HG02678 (cell line): ENCODE results near the gene ATAD3C.
"Not testable (repeated sequence)": the region's sequence is repeated elsewhere in the genome, so short reads cannot be mapped to it uniquely, and the experiment has no call there.

ENCODE experiments used
- ATAC-seq: cut with Tn5 transposase; IDR thresholded peaks from one replicate; pipeline ENCODE4 v1.9.1; 2021; ENCODE audit warnings: mild to moderate bottlenecking, moderate library complexity; ENCODE audit not compliant: unreplicated experiment

The ATAD3C gene

DNA sequence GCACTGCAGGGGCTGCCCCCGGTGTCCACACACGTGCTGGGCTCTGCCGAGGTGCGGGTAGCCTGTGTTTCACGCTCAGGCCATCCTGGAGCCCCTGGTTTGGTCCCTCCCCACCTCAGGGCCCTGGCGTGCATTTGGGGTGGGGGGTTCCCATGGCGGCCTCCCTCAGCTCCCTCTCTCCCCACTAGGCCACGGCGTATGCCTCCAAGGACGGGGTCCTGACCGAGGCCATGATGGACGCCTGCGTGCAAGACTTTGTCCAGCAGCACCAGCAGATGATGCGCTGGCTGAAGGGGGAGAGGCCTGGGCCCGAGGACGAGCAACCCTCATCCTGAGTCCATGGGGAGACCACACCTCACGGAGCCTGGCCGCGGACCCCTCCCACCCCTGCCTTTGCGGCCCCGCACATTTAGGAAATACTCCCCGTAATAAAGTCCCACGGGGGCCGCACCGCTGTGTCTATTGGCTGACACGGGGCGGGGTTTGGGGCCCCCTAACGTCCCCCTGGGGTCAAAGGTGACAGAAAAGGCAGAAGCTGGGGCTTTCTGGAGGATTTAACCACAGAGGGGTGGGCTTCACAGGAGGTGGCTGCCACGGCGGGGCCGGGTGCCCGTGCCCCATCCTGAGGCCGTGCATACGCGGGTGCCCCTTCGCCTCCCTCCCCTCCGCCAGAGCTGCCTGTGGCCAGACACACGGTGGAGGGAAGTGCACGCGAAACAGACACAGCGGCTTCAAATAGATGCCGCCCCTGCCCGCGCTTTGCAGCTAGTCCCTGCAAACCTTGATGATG is 18.9 kb downstream of the ATAD3C start:
- not testable (repeated sequence) for ATAC-seq

DNA sequence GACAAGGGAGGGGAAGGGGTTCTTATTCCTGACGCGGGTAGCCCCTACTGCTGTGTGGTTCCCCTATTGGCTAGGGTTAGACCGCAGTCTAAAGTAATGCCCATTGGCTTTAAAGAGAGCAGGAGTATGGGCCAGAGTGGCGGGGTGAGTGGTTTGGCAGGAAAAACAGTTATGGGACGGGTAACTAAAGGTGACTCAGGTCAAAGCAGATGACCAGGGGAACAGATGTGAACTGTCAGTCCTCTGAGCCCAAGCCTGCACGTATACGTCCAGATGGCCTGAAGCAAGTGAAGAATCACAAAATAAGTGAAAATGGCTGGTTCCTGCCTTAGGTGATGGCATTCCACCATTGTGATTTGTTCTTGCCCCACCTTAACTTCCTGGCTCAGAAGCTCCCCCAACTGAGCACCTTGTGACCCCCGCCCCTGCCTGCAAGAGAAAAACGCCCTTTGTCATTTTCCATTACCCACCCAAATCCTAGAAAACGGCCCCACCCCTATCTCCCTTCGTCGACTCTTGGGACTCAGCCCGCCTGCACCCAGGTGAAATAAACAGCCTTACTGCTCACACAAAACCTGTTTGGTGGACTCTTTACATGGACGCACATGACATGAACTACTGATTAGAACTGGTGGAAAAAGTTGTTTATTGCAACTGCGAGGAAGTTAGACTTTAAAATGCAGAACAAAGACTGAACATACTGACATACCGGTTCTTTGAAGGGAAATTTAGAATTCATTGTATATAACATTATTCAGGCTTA is 21.3 kb downstream of the ATAD3C start:
- ATAC-seq: no peak

GRCh38 chr1:1471389-1472052 is 22.0 kb downstream of the ATAD3C start, which contains the start of gene ATAD3B:
ATAD3B (plus strand) TSS chr1:1471765; CDS start chr1:1471885, 120 bp downstream.
- ATAC-seq: peak; percentile 91

DNA sequence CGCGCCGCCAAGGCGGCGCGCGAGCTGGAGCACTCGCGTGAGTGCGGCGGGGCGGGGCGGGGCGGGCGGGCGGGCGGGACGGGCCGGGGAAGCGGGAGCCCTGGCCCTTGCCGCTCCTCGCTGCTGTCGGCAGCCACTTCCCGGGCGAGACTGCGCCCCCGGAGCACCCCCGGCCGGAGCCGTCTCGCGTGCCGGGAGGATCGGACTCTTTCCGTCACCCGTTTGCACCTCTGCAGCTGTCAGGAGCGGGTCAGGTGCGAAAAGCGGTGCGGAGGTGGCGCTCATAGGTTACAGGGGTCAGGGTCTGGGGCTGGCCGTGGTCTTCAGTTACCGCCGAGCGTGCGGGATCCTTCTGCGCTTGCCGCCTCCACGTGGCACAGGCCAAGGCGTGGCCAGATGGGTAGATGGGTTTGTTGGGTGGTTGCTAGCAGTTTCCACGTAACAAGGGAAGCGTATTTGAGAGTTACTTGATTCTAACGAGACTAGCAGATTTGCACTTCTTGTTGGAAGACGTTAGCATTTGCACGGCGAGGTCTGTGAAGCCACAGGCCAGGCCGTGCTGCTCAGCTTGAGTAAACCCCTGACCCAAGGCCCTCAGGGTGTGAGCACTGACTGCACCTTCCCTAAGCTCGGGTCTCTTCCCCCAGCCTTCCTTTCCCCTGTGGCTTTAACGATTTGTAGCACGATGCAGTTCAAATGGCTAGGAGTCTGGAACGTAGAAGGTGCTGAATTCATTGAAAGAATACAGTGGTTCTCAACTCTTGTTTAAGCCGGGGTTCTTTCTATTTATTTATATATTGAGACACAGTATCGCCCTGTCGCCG is 22.8 kb downstream of the ATAD3C start:
- not testable (repeated sequence) for ATAC-seq

DNA sequence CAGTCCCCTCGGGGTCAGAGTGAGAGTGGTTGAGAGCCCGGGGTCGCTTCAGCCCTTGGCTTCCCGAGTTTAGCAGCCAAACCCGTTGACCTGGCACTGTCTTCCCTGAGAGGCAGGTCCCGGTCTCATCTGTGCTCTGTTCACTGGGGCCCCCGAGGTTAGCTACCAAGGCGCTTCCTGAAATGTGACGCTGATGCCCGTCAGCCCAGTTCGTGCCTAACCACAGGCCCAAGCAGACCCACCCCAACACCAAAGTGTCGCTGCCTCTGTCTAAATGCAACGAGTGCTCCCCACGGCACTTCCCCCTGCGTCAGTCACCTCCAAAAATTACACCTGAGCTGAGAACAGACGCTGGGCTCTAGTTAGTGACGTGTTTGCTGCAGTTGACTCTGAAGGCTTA is 26.5 kb downstream of the ATAD3C start:
- not testable (repeated sequence) for ATAC-seq

GRCh38 chr1:1477206-1477605 is 27.7 kb downstream of the ATAD3C start:
- ATAC-seq: no peak

DNA sequence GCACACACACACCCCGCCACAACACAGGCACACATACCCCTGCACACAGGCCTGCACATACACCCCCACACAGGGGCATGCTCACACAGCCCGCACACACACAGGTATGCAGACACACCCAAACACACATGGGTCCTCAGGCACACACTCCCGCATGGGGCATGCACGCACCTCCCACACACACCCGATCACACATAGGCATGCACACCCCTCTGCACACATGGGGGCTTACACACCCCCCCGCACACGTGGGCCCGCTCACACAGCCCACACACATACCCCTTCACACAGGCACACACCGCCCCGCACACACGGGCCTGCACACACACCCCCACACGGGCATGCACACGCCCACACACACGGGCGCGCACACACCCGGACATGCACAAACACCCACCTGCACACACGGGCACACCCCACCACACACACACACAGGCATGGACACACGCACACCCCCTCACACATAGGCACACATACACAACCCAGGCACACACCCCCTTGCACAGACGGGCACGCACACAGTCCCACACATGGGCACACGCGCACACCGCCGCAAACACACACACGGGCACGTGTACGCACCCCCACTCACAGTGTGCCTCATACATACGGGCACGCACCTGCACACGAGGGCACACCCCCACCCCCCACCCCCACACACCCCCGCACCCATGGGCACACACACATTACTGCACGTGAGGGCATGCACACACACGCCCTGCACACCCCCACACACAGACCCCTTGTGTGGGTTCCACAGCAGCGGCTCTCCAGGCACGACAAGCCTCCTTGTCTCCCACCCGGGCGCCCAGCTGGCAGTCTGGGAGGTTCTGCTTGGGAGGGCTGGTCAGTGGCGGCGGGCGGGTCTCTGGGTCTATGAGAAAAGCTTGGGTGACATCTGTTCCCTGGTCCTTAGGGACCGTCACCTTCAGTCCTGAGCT is 30.3 kb downstream of the ATAD3C start:
- ATAC-seq: no peak

DNA sequence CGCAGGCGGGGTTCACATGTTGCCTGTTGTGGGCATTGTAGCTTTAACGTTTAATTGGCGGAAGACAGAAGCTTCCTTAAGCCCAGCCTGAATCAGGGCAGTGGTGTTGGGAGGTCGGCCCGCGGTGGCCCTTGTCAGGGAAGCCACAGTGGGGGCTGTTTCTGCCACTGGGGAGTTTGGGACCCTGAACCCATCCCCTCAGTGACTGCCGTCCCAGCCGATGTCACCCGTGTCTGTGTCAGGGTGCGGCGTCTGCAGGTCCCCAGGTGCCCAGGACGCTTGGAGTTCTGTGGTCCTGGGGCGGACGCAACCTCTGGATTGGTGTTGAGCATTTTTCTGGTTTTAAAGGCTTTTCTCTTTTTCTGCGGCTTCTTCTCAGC is 31.0 kb downstream of the ATAD3C start:
- ATAC-seq: not testable (repeated sequence)

DNA sequence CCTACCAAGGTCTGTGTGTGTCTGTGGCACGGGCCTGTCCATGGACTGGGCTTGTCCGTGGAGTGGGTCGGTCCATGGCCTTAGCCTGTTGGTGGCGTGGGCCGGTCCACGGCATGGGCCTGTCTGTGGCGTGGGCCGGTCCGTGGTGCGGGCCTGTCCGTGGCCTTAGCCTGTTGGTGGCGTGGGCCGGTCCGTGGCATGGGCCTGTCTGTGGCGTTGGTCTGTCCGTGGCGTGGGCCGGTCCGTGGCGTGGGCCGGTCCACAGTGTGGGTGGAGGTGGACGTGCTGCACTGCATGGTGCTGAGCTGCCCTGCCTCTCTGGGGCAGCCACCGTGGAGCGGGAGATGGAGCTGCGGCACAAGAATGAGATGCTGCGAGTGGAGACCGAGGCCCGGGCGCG is 32.3 kb downstream of the ATAD3C start:
- ATAC-seq: not testable (repeated sequence)

DNA sequence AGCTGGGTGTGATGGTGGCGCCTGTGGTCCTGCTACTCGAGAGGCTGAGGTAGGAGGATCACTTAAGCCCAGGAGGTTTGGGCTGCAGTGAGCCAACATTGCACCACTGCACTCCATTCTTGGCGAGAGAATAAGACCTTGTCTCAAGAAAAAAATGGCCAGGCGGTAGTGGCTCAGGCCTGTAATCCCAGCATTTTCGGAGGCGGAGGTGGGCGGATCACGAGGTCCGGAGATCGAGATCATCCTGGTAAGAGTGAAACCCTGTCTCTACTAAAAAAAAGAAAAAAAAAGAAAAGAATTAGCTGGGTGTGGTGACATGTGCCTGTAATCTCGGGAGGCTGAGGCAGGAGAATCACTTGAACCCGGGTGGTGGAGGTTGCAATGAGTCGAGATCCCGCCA is 33.4 kb downstream of the ATAD3C start:
- no peak for ATAC-seq

GRCh38 chr1:1483714-1484113 is 34.2 kb downstream of the ATAD3C start:
- no peak for ATAC-seq

DNA sequence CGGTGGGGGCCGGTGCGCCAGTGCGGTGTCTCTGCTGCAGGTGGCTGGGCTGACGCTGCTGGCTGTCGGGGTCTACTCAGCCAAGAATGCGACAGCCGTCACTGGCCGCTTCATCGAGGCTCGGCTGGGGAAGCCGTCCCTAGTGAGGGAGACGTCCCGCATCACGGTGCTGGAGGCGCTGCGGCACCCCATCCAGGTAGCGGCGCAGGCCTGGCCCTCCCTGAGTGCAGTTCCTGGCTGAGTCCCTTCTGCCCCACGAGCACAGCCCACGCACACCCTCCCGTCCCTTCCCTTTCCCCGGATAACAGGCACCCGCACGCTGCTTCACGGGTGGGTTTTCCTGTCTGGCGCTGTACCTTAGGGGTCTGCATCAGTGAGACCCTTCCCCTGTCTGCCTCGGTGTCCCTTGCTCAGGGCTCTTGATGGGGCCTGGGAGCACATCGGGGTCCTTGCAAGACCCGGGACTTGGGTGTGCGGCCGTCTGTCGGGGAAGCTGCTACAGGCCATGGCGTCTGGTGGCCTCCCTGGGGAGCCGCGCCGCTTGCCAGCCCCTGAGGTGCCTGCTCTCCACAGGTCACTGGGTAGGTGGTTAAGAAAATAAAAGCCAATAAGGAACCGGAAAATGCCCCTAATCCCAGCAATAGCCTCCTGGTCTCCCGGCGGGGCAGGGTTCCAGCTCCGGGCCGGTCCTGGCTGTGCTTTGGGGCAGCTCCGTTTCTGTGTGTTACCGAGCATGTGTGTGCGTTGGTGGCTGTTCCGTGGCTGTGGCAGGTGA is 35.7 kb downstream of the ATAD3C start:
- ATAC-seq: not testable (repeated sequence)

GRCh38 chr1:1485755-1486317 is 36.3 kb downstream of the ATAD3C start:
- not testable (repeated sequence) for ATAC-seq

- no peak for ATAC-seq
Observed at GRCh38 chr1:1487701-1488100, 38.2 kb downstream of the ATAD3C start.

DNA sequence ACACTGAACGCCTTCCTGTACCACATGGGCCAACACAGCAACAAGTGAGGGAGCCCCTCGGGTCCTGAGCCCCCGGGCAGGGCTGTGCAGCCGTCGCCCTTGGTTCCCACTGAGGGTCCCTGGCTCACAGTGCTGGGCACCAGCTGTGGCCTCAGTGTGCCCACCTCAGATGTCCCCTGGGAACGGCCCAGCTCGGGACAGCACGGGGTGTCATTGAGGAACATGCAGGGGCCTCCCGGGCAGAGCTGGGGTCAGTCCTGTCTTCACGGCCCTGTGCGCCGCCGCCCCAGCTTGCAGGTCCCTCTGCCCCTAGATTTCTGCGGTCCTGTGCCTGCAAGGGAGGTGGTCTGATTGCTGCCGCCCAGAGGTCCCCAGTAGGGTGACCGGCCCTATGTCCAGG is 39.7 kb downstream of the ATAD3C start:
- ATAC-seq: no peak

DNA sequence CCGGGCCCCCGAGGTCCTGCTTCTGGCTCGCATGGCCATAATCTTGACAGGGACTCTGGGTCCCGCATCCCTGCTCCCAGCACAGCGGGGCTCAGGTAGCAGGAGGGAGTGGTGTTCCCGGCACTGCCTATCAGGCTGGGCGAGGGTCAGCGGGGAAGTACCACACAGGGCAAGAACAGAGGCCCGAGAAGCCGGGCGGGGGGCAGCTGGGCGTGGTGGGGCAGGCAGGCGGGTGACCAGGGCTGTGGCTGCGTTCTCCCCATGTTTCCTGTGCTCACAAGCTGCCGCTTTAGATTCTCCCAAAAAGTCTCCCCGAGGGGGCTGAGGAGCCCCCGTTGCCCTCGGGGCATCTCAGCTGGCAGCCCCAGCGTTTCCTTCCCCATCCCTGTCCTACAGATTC is 40.4 kb downstream of the ATAD3C start:
- ATAC-seq: no peak

DNA sequence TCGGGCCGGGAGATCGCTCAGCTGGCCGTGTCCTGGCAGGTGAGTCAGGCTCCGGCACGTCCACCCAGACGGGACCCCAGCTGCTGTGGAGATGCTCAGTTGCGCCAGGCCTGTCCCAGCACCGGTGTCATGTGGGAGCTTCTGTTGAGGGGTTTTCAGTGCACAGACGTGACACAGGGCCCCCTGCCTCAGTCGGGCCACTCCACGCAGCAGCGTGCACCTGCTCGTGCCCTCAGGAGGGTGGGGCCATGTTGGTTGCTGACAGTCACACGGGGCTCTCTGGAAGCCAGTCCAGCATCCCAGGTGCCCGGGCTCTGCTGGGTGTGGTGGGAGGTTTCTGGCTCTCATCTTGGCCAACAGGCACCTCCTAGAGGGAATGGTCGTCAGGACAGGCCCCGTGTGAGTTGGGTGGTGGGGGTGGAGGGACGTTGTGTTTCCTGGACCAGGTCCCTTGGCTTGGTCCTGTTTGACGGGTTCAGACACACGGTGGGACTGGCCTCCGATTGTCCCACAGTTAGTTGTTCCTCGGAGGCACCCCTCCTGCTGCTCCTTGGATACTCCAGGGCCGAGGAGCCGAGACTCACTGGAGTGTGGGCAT is 41.2 kb downstream of the ATAD3C start:
- no peak for ATAC-seq

DNA sequence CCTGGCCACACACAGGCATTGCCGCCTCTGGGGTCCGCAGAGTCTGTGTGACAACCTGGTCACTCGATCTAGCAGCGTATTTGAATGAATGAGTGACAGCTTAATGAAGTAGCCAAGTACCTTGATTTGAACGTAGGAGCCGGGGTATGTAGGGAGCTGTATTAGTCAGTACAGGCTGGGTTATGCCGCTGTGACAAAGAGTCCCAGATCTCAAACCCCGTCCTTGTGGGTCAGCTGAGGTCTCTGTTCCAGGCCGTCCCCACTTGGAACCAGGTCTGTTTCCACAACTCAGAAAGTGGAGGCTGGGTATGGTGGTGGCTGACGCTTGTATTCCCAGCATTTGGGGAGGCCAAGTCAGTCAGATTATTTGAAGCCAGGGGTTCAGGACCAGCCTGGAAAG is 42.1 kb downstream of the ATAD3C start:
- ATAC-seq: no peak
